Ishikawa (cell line): ENCODE results near the gene PPP1R9B.

ENCODE experiments used
- MAX ChIP-seq: IDR thresholded peaks from 2 replicates; pipeline ENCODE4 v1.6.1; 2012
- ZBTB7A ChIP-seq: IDR thresholded peaks from 2 replicates; pipeline ENCODE4 v1.6.1; 2012; ENCODE audit warnings: low read depth

DNA sequence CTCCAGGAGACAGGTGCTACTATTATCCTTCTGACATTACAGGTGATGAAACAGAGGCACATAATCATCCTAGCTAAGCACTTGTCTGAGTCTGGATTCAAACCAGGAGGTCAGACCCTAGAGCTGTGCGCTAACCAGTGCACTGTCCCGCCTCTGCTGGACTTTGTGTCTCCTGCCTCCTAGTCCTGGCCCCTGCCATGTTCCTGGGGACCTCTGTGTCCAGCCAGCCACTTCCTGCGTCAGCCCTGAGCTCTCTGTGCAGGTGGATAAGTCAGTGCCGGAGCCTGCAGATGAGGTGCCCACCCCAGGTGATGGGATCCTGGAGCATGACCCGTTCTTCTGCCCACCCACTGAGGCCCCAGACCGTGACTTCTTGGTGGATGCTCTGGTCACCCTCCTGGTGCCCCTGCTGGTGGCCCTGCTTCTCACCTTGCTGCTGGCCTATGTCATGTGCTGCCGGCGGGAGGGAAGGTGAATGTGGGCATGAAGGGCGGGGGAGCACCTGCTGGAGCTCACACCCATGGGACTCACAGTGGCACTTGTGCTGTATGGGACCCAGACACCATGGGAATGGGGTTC lies 19.5 kb upstream of the PPP1R9B start:
- TF ChIP-seq ZBTB7A (0 out of 2 replicates have a peak, but pooled peaks have one; percentile 2), MAX (peak; percentile 61)
